GM20431 (cell line): Measurements from ENCODE around the gene EIF5A.

Source experiments
- in situ Hi-C: fragments of 300-500 bp; cut with MseI, MboI; formaldehyde crosslinking; loops from one replicate; pipeline ENCODE4 v1.15.0; 2020; ENCODE audit warnings: low sequenced_read_pairs; ENCODE audit not compliant: unreplicated experiment

The EIF5A gene

DNA sequence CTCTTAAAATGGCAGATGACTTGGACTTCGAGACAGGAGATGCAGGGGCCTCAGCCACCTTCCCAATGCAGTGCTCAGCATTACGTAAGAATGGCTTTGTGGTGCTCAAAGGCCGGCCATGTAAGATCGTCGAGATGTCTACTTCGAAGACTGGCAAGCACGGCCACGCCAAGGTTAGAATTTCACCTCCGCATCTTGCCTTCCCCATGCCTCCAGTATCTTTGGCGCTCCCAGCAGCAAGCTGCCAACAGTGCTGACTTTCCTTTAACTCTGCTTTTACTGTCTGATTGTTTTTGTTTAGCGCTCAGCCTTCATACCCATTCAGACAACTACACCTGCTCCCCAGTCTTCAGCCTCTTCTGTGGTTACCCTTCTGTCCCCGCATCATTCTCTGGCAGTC is 2.2 kb downstream of the EIF5A start:
- in situ Hi-C loops, result no loop called here

DNA sequence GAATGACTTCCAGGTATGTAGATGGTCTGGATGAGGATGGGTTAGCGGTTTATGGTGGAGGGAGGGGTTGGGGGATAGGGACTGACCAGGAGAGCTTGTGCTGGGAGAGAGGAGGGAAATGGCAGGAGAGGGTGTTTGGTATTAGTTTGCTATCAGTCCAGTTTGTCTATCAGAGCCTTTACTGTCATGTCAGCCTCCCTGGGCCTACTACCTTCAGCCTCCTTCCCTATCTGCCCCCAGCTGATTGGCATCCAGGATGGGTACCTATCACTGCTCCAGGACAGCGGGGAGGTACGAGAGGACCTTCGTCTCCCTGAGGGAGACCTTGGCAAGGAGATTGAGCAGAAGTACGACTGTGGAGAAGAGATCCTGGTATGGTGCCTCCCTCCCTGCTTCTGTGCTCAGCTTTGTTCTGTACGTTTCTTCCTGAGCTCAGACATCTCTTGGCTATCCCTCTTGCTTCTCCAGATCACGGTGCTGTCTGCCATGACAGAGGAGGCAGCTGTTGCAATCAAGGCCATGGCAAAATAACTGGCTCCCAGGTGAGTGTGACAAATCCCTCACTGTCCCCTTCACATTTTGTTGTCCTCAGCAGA is 3.8 kb downstream of the EIF5A start:
- in situ Hi-C loops, result no loop called here

DNA sequence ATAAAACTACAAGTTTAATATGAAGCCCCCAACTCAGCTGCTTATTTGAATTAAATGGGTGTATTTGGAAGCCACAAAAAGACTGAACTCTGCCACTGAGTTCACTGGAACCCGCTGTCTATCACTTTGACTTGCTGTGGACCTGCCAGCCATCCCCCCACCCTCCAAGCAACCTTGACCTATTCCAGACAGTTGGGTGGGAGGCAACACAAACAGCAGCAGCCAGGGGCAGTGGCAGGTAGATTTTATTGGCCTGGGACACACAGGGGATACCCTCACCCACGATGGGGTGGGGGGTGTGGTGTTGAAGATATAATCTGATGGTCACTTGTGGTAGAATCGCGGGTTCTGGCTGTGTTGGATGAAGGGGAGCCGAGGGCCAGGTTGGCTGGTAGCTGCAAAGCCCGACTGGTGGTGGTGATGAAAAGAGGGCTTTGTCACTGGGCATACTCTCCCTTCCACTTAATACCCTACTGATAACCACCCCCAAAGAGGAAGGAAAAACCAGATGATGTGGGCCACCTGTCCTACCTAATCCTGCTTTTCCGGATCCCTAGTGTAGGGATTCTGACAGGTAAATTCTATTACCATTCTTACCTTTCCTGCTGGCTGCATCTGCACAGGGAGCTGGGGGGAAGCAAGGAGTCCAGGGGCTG is 5.1 kb downstream of the EIF5A start:
- in situ Hi-C loops, result no loop called here

DNA sequence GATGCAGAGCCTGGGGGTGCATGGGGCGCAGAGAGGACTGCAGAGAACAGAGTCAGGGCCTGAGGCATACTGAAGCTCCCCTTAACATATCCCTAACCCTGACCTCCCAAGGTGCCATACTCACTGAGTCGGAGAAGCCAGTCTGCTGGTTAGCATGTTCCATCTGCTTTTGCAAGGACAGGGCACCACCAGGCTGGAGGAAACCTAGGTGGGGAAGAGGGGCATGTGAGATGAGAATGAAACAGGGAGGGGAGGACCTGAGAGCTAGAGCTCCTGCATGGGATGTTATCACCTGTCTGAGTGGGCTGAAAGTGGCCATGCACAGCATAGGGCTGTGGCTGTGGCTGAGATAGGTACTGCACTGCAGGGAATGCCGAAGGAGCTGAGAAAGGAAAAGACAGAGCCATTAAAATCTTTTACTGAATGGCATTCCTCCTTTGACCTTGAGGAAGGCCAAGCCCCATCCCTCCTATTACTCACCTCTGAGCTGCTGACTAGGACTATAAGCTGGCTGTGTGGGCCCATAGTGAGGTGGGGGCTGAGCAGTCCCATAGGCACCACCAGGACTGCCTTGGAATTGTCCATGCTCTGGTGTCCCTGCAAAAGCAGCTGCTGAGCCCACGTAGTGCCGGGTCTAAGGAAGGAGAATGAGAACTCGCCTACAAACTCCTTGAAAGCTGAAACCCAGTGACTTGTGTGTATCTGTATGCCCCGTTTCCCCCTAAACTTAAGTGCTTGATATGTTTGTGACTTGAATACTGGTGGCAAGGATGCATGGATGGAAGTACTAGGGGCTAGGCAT is 5.9 kb downstream of the EIF5A start:
- in situ Hi-C loops, result no loop called here

DNA sequence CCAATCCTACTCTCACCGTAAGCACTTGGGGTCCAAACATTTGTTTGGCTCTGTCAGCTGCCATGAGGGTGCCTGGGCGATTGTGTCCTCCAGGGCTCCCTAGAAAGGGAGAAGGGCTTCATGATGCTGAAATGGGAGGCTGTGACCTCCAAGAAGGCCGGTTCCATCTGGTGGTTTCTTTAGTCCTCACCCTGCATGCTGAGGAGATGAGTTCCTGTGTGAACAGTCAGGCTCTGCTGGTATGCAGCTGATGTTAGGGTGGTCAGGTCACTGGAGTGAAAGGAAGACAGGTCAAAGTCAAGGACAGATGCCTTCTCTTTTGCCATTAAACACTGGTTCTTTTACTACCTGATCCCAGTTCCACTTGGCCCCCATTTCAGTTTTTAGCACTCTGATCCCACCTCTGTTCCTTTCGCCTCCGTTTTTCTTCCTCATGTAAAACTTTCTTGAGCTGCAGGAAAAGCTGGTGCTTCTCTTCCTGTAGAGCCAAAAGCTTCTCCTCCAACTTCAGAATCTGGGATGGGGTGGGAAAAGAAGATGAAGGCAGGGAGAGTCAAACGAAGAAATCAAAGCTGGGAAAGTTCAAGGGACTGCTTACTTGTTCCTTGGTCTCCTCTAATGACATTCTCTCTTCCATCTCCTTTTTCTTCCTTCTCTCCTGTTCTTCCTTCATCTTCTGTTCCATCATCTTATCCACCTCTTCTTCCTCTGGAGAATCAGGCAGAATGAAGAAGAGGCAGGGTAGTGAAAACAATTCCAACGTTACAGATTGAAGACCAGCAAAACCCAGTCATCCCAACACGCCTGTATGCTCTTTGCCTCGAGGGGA is 6.7 kb downstream of the EIF5A start:
- in situ Hi-C loops, result no loop called here

DNA sequence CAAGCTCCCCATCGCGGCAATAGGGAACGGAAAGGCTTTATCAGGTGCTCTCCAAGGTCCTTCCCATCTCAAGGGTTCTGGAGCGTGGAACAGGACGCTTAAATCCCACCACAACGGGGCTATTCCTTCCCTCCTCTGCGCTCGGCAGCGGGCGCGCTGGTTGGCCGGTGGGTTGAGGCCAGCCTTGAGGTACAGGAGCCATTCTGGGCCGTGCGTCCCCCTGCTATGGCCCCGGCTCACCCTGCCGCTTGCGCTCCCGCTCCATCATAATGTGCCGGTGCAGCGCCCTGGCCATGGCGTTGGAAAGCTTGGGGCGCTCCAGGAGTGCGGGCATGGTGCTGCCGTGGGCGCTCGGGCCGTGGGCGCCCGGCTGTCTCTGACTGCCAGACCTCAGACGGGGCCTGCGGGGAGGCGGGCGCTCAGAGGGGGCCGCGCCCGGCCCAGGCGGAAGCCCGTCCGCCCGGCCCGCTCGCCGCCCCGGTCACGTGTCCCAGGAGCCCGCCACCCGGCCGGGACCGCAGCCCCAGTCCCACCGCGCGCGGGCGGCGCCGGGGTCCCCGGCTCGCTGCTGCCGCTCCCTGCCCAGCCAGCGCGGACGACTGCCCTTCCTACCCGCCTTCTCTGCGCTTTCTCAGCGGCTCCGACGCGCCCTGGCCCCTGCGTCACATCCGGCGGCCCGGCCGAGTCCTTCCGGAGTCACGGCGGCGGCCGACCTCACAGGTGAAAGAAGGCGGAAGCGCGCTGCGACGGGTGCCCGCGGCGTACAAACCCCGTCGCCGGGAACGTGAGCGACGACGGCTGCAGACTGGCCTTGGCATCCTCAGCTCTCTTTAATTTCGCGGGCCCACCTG is 7.5 kb downstream of the EIF5A start, which contains the start of gene GPS2:
GPS2 (minus strand) TSS at position 642 of the 851 bp plus-strand sequence; CDS start at position 334, 308 bp downstream.
- in situ Hi-C loops, result no loop called here

DNA sequence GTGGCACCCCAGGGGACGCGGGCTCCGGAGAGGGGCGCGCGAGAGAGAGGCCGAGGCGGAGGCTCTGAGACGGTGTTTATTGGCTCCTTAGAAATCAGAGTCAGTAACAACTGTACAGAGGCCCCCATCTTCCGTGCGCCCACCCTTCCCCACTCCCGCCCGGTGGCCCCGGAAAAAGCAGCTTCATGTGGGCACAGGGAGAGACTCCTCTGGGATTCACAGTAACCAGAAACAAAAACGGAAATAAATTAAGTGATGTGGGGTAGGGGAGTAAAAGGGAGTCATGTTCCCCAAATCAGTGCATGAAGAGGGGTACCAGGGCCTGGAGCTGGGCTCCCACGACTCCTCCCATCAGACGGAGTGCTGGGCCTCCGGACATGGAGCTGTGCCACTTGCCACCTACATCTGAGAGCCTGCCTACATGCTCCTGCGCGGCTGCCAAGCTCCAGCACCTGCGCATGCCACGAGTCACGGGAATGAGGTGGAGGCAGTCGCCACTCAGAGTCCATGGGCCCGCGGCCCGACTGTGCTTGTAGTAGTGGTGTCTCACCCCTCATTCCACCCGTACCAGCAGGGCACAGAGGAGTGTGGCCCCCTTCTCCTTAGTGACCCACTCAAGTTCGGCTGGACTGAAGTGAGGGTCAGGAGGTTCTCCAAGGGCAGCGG is 8.3 kb downstream of the EIF5A start:
- in situ Hi-C loops, result no loop called here

DNA sequence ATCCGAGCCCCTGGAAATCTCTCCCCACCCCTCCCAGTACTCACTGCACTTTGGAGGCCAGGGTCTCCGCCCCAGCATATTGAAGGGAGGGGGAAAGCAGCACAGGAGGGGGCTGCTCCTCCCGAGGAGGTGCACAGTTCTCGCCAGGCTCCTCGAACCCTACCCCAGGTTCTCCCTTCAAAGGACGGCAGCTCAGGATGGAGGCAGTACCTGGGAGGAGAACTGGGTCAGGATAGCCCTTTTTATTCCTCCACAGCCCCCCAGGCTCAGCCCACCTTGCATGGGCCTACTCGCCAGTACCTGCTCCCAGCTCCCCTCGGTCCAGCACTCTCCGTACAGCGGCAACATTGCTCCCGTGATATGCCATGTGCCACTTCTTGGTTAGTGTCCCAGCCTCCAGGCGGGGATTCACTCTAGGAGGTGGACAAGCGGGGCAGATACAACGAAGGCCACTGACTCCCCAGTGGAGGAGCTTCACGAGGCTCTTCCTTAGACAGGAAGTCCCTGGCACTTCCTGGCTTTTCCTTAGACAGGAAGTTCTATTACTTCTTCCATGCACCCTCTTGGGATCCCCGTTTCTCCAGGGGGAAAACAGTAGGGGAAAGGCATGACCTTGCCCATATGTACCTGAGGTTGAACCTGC is 9.9 kb downstream of the EIF5A start:
- in situ Hi-C loops, result no loop called here

DNA sequence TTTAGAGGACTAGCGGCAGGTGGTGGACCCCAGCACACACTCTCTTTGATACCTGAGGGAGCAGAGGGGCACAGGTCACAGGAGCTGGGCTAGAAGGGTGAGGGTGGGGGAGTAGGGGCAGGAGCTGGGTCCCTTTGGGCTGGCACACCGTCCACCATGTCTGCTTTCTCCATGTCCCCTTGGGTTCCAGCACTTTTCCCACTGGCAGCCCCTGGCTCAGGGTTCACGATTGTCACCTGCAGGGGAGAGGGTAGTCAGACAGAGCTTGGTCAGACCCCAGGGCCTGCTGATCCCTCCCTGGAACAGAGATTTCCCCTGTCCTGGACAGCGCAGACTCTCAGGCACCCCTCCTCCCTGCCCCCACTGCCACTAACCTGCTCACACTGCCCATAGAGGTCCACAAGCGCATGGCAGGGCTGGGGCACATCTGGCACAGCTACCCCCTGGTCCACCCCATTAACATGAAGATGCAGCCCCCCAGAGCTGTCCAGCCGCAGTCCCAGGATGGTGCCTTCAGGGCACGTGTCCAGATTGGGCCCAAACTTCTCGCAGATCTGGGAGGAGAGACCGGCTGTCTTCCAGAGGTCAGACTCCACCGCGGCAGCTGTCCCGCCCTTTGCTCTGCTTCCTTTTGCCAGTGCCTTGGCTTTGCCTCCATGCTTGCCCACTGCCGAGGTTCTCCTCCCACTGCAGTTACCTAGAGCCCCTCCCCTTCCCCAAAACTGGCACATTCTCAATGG is 10.9 kb downstream of the EIF5A start:
- in situ Hi-C loops, result no loop called here

DNA sequence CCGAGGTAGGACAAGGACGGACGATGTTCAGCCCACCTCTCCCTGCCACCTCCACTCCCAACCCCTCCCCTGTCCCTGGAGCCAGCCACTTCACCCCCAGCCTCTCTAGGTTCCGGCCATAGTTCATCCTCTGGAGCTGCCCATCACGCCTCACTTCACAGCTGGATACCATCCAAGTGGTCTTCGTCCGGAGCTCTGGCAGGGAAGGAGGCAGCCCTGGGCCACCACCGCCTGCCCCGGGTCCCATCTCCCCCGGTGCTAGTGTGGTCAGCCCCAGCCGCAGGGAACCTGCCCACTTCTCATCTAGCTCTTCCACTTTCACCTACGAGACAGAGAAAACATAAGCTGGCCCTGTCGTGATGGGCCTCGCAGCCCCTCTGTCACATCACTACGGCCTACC is 14.0 kb downstream of the EIF5A start:
- in situ Hi-C loops, result no loop called here

DNA sequence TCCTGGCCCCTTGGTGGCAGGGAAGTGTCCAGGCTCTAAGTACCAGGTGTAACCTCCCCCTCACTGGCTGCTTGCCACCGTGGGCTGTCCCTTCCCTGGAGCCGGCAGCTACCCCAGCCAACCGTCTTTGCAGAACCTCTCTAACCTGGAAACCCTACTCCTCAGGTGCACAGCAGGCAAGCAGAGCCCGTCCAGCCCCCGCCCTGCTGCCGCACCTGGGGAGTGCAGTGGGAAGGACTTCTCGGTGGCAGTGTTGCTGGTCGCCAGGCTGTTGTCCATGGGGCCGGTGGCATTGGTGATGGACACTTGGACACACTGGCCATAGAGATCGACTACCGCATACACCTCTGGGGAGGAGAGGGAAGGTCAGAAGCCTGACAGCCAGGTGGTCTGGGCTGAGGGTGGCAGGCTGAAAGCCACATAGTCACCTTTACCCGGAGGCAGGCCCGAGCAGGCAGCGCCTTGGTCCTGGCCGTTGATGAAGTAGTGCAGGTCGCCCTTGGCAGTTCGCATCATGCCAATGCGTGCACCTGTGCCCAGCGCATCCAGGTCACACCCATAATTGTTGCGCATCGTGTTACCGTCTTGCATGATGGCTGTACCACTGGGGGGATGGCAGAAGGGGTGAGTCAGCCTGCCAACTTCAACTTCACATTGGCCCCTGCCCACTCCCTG is 15.2 kb downstream of the EIF5A start:
- in situ Hi-C loops, result no loop called here

DNA sequence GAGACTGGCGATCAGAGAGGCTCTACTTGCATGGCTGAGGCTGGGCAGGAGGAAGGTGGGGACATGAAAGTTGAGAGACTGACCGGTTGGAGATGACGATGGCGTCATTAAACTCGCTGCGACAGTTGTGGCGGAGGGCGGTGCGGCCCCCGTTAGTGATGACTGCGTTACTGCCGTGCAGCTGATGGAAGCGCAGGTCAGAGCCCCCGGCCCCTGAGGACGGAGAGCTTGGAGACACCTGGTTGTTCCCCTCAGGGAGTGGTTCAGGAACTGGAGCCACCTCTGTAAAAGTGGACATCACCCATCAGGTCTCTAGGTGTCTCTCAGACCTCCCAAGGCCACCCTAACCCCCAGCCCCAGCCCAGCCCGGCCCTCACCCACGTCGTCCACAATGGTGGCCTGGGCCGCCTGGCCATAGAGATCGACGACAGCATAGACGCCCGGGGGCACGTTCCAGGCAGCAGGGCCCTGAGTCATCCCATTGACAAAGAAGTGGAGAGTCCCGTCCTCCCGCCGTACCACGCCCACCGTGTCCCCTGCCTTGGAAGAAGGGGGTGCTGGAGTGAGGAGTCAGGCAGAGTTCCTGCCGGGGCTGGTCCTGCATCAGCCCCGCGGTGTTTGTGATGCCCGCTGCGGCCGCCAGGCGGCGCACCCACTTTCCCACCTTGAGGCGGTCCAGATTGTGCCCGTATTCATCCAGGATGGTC is 16.5 kb downstream of the EIF5A start:
- in situ Hi-C loops, result no loop called here

DNA sequence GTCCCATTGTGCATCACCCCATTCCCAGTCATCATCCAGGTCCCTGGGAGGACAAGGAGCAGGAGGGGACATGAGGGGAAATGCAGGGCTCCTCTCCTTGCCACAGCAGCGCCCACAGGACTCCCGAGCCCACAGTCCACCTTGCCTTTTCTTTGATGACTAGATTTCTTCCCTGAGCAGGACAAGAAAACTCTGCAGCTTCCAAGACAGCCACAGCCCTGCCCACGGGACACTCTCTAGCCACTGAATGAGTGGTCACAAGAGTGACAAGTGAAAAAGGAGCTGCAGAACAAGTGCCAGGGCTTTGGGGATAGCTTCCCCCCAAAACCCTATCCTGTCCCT is 17.0 kb downstream of the EIF5A start:
- in situ Hi-C loops, result no loop called here

DNA sequence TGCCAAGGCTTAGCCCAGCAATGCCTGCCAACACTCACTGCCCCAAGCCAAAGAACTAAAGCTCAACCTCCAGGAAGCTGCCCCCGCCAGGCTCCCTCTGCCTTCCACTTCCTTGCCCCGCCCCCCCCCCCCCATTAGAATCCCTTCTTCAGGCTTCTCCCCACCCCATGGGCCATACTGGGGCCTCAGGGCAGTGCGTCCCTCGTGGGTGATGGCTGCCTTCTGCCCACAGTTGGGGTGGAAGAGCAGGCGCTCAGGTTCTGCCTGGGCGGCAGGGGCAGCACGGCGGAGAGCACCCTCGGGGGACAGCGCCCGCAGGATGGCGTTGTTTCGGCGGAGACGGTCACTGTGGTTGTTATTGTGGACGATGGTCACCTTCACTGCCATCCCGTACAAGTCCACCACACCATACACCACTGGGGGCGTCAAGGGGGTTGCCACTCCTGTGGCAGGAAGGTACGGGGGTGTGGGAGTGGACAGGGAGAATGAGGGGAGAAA is 17.7 kb downstream of the EIF5A start:
- in situ Hi-C loops, result no loop called here

DNA sequence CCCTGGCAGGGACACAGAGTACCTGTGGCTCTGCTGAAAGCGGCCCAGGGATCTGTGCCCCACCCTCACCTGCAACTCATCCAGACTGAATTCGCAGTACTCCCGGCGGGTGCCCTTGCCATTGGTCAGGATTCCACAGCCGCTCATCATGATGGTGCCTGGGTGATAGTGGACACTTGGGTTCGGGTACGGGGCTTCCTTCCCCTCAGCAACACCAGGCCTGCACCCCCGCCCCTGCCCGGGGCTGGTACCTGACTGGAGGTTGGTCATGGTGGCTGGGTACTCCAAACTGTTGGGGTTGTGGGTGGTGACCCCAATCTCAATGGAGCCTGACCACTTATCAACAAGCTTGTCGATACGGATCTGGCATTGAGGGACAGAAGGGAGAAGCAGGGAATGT is 18.8 kb downstream of the EIF5A start:
- in situ Hi-C loops, result no loop called here

DNA sequence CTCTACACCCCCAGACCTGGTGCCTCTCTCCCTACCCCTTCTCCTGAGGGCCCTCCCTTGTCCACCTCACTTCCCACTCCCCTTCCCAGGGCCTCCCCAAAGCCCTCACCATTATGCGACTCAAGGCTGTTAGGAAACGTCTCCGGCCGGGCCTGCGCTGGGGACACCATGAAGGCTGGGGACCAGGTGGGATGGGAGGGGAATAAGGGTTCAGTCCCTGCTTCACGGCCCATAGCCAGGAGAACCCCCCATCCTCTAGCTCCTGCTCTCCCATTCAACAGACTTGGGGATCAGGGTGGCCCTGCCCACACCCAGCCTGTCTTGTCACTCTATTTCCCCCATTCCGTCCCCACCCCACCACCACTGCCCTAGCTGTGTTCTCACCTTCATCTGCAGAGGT is 19.6 kb downstream of the EIF5A start:
- in situ Hi-C loops, result no loop called here

DNA sequence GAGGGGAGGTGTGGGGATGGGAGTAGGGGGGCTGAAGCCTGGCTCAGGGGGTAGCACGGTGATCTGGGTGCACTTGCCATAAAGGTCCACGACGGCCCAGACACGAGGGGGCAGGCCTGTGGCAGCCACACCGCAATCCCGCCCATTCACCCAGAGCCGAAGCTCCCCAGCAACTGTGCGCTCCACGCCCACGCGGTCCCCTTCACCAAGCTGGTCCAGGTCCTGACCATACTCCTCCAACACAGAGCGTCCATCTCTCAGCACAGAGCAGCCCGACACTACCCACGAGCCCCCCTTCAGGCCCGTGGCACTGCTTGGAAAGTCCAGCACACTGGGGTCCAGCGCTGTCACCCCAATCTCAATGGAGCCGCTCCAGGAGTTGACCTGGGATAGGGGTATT is 20.1 kb downstream of the EIF5A start:
- in situ Hi-C loops, result no loop called here
